SH-SY5Y (cell line): ENCODE measurements around the gene SOX6.

Experiments used
- GATA2 ChIP-seq: IDR thresholded peaks from 2 replicates; pipeline ENCODE4 v1.6.1; 2011; ENCODE audit warnings: mild to moderate bottlenecking, low read depth, low read length
- GATA3 ChIP-seq: IDR thresholded peaks from 2 replicates; pipeline ENCODE4 v1.6.1; 2011; ENCODE audit warnings: low read depth, mild to moderate bottlenecking, low read length, moderate library complexity

GRCh38 chr11:16016468-16016829, 339.9 kb downstream of the SOX6 start:
- TF ChIP-seq GATA2 (no peak), GATA3 (no peak)
